K562 (cell line): ENCODE results near the gene ARHGAP22. TPM values are rescaled to one million over a fixed set of nuclear protein-coding genes. Genes with fewer than 3 reads are reported as not detected.

ENCODE experiments used
- ATF2 ChIP-seq: sonication (generic); formaldehyde crosslinking; IDR thresholded peaks from 2 replicates; pipeline ENCODE4 v1.8.1; 2022; ENCODE audit warnings: missing genetic modification reagents
- BCL6 ChIP-seq: fragments of 250-450 bp; sonication (Bioruptor Pico); IDR thresholded peaks from 2 replicates; pipeline ENCODE4 v1.4.0; 2020
- FOXK1 ChIP-seq: sonication (generic); formaldehyde crosslinking; IDR thresholded peaks from 2 replicates; pipeline ENCODE4 v1.8.0; 2022; ENCODE audit warnings: missing genetic modification reagents, mild to moderate bottlenecking, borderline replicate concordance
- RBM15 ChIP-seq: fragments of 200-400 bp; formaldehyde crosslinking; IDR thresholded peaks from 2 replicates; pipeline ENCODE4 v1.6.1; 2018; ENCODE audit warnings: mild to moderate bottlenecking, low read length, moderate library complexity; ENCODE audit not compliant: insufficient read depth
- SETDB1 ChIP-seq: IDR thresholded peaks from one replicate; pipeline ENCODE4 v1.6.1; 2012; ENCODE audit warnings: low read length, control low read depth, inconsistent platforms
- TAL1 ChIP-seq: fragments of 450-650 bp; IDR thresholded peaks from 2 replicates; pipeline ENCODE4 v1.6.1; 2016; ENCODE audit warnings: mild to moderate bottlenecking
- TCFL5 ChIP-seq: fragments of 250-450 bp; sonication (Bioruptor Pico); conservative IDR thresholded peaks from 2 replicates; pipeline ENCODE4 v1.6.1; 2021; ENCODE audit warnings: mild to moderate bottlenecking, moderate library complexity, matching md5 sums
- polyA plus RNA-seq, 8 experiments: library from polyadenylated mRNA; depleted of rRNA in 4 of 8; stranded (reverse) in 5 of 8; unstranded in 3 of 8; fragments of >200 nt; fragmentation: Nextera tagmentation in 2 of 8; fragmentation: Illumina TruSeq in 1 of 8; extraction: Ambion mirVana in 2 of 8; extraction: Trizol in 1 of 8; gene quantifications; 2 replicates each; pipeline versions ENCODE4 v1.2.1 to v1.2.3, GENCODE V29; 2011 to 2014; ENCODE audit warnings: inconsistent platforms in 1 of 8, missing spikeins in 1 of 8
- total RNA-seq, 7 experiments: library from RNA; depleted of rRNA in 6 of 7; stranded (reverse); fragments of >200 nt in 6 of 7; fragmentation: Illumina TruSeq in 2 of 7; extraction: Trizol in 2 of 7; gene quantifications; 2 replicates each; pipeline versions ENCODE4 v1.2.1 to v1.2.3, GENCODE V29; 2011 to 2021; ENCODE audit warnings: low replicate concordance in 1 of 7
- TF ChIP-seq, protein P1 (sequence below): fragments of 450-650 bp; IDR thresholded peaks from 2 replicates; pipeline ENCODE4 v1.6.1; 2016; ENCODE audit warnings: mild to moderate bottlenecking, moderate library complexity
- TF ChIP-seq, protein P2 (sequence below): sonication (generic); formaldehyde crosslinking; IDR thresholded peaks from 2 replicates; pipeline ENCODE4 v1.8.0; 2022; ENCODE audit warnings: mild to moderate bottlenecking, missing genetic modification reagents

ARHGAP22 gene
- total and polyA plus RNA-seq, 9 of the 15 experiments (the other 6 are each of a cell fraction or from before 2014, with no cell fraction given) = 1.3 to 28.1 (median 12.7) TPM

DNA sequence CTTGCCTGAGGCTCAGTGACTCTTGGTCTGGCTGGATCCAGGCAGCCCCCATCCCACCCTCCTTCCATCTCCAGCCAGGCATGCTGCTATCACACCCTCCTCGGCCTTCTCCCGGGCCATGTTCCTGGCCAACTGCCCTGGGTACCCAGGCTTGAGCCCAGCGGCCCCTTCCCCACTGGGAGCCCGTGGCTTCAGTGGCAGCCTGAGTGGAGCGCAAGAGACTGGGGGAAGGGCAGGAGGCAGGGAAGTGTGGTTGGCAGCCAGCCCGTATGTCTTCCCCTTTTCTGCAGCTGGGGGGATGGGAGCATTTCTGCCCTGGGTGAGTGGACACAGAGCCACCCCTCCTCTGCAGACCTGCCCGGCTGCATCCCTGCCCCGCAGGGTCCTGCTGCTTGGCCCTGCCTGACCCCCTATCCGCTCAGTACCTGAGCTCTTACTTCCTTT, 148.5 kb downstream of the ARHGAP22 start (continued):
- TF ChIP-seq, protein P1, sequence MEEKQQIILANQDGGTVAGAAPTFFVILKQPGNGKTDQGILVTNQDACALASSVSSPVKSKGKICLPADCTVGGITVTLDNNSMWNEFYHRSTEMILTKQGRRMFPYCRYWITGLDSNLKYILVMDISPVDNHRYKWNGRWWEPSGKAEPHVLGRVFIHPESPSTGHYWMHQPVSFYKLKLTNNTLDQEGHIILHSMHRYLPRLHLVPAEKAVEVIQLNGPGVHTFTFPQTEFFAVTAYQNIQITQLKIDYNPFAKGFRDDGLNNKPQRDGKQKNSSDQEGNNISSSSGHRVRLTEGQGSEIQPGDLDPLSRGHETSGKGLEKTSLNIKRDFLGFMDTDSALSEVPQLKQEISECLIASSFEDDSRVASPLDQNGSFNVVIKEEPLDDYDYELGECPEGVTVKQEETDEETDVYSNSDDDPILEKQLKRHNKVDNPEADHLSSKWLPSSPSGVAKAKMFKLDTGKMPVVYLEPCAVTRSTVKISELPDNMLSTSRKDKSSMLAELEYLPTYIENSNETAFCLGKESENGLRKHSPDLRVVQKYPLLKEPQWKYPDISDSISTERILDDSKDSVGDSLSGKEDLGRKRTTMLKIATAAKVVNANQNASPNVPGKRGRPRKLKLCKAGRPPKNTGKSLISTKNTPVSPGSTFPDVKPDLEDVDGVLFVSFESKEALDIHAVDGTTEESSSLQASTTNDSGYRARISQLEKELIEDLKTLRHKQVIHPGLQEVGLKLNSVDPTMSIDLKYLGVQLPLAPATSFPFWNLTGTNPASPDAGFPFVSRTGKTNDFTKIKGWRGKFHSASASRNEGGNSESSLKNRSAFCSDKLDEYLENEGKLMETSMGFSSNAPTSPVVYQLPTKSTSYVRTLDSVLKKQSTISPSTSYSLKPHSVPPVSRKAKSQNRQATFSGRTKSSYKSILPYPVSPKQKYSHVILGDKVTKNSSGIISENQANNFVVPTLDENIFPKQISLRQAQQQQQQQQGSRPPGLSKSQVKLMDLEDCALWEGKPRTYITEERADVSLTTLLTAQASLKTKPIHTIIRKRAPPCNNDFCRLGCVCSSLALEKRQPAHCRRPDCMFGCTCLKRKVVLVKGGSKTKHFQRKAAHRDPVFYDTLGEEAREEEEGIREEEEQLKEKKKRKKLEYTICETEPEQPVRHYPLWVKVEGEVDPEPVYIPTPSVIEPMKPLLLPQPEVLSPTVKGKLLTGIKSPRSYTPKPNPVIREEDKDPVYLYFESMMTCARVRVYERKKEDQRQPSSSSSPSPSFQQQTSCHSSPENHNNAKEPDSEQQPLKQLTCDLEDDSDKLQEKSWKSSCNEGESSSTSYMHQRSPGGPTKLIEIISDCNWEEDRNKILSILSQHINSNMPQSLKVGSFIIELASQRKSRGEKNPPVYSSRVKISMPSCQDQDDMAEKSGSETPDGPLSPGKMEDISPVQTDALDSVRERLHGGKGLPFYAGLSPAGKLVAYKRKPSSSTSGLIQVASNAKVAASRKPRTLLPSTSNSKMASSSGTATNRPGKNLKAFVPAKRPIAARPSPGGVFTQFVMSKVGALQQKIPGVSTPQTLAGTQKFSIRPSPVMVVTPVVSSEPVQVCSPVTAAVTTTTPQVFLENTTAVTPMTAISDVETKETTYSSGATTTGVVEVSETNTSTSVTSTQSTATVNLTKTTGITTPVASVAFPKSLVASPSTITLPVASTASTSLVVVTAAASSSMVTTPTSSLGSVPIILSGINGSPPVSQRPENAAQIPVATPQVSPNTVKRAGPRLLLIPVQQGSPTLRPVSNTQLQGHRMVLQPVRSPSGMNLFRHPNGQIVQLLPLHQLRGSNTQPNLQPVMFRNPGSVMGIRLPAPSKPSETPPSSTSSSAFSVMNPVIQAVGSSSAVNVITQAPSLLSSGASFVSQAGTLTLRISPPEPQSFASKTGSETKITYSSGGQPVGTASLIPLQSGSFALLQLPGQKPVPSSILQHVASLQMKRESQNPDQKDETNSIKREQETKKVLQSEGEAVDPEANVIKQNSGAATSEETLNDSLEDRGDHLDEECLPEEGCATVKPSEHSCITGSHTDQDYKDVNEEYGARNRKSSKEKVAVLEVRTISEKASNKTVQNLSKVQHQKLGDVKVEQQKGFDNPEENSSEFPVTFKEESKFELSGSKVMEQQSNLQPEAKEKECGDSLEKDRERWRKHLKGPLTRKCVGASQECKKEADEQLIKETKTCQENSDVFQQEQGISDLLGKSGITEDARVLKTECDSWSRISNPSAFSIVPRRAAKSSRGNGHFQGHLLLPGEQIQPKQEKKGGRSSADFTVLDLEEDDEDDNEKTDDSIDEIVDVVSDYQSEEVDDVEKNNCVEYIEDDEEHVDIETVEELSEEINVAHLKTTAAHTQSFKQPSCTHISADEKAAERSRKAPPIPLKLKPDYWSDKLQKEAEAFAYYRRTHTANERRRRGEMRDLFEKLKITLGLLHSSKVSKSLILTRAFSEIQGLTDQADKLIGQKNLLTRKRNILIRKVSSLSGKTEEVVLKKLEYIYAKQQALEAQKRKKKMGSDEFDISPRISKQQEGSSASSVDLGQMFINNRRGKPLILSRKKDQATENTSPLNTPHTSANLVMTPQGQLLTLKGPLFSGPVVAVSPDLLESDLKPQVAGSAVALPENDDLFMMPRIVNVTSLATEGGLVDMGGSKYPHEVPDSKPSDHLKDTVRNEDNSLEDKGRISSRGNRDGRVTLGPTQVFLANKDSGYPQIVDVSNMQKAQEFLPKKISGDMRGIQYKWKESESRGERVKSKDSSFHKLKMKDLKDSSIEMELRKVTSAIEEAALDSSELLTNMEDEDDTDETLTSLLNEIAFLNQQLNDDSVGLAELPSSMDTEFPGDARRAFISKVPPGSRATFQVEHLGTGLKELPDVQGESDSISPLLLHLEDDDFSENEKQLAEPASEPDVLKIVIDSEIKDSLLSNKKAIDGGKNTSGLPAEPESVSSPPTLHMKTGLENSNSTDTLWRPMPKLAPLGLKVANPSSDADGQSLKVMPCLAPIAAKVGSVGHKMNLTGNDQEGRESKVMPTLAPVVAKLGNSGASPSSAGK = no peak
- no peak for TF ChIP-seq TCFL5 (CRISPR knock-in tag)
- no peak for TF ChIP-seq BCL6 (CRISPR knock-in tag)
- TF ChIP-seq, protein P2, sequence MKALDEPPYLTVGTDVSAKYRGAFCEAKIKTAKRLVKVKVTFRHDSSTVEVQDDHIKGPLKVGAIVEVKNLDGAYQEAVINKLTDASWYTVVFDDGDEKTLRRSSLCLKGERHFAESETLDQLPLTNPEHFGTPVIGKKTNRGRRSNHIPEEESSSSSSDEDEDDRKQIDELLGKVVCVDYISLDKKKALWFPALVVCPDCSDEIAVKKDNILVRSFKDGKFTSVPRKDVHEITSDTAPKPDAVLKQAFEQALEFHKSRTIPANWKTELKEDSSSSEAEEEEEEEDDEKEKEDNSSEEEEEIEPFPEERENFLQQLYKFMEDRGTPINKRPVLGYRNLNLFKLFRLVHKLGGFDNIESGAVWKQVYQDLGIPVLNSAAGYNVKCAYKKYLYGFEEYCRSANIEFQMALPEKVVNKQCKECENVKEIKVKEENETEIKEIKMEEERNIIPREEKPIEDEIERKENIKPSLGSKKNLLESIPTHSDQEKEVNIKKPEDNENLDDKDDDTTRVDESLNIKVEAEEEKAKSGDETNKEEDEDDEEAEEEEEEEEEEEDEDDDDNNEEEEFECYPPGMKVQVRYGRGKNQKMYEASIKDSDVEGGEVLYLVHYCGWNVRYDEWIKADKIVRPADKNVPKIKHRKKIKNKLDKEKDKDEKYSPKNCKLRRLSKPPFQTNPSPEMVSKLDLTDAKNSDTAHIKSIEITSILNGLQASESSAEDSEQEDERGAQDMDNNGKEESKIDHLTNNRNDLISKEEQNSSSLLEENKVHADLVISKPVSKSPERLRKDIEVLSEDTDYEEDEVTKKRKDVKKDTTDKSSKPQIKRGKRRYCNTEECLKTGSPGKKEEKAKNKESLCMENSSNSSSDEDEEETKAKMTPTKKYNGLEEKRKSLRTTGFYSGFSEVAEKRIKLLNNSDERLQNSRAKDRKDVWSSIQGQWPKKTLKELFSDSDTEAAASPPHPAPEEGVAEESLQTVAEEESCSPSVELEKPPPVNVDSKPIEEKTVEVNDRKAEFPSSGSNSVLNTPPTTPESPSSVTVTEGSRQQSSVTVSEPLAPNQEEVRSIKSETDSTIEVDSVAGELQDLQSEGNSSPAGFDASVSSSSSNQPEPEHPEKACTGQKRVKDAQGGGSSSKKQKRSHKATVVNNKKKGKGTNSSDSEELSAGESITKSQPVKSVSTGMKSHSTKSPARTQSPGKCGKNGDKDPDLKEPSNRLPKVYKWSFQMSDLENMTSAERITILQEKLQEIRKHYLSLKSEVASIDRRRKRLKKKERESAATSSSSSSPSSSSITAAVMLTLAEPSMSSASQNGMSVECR (CRISPR knock-in tag) = no peak
- no peak for TF ChIP-seq SETDB1
- TF ChIP-seq FOXK1 (CRISPR knock-in tag) = no peak
- no peak for TF ChIP-seq RBM15
- TF ChIP-seq ATF2 (CRISPR knock-in tag) = no peak
- TF ChIP-seq TAL1 = no peak
